Measurements from ENCODE around the gene C16orf78.

The C16orf78 gene

GRCh38 chr16:49419862-49420261, 46.3 kb downstream of the C16orf78 start:
- no peaks in the 10 kb centered on the region for H3K36me3 ChIP-seq (ENCODE audit: control insufficient read depth, insufficient read depth, low read length)
- H3K79me2 ChIP-seq: no peaks in the 10 kb centered on the region
- no peak overlapping the region for H3K4me2 ChIP-seq (ENCODE audit: low read length)
- no peak for TF ChIP-seq CTCF (IDR thresholded peaks at IDR 0.05)
- H3K9me3 ChIP-seq (ENCODE audit: control insufficient read depth, low read length): no peaks in the 10 kb centered on the region
- no peak overlapping the region for H3K4me3 ChIP-seq (ENCODE audit: low read depth, low read length)
- H3K27ac ChIP-seq: no peak overlapping the region
- no peak overlapping the region for H2AFZ ChIP-seq
- H3K27me3 ChIP-seq (ENCODE audit: control insufficient read depth, insufficient read depth, low read length): no peaks in the 10 kb centered on the region
- H3K9ac ChIP-seq: no peak overlapping the region
- H3K4me1 ChIP-seq: no peaks in the 10 kb centered on the region

GRCh38 chr16:49422896-49423295, 49.3 kb downstream of the C16orf78 start:
- H3K9me3 ChIP-seq (ENCODE audit: control insufficient read depth, low read length): no peaks in the 10 kb centered on the region
- no peaks in the 10 kb centered on the region for H3K27me3 ChIP-seq (ENCODE audit: control insufficient read depth, insufficient read depth, low read length)
- H3K36me3 ChIP-seq (ENCODE audit: control insufficient read depth, insufficient read depth, low read length): no peaks in the 10 kb centered on the region

GRCh38 chr16:49424961-49425360, 51.4 kb downstream of the C16orf78 start:
- Histone ChIP-seq H3K36me3 (ENCODE audit: control insufficient read depth, insufficient read depth, low read length) (no peaks in the 10 kb centered on the region), H3K27ac (no peak overlapping the region), H3K27me3 (ENCODE audit: control insufficient read depth, insufficient read depth, low read length) (peaks cover 3% of the 10 kb centered on the region), H3K9ac (no peak overlapping the region), H3K4me3 (ENCODE audit: low read depth, low read length) (no peak overlapping the region), H3K4me2 (ENCODE audit: low read length) (no peak overlapping the region), H3K4me1 (no peaks in the 10 kb centered on the region), H3K79me2 (no peaks in the 10 kb centered on the region), H2AFZ (no peak overlapping the region), H3K9me3 (ENCODE audit: control insufficient read depth, low read length) (no peaks in the 10 kb centered on the region)
- TF ChIP-seq CTCF (IDR thresholded peaks at IDR 0.05): no peak

More at GRCh38 chr16:49422896-49423295, 49.3 kb downstream of the C16orf78 start:
- Histone ChIP-seq H3K27ac (no peak overlapping the region), H2AFZ (no peak overlapping the region), H3K4me1 (no peaks in the 10 kb centered on the region), H3K79me2 (no peaks in the 10 kb centered on the region), H3K4me2 (ENCODE audit: low read length) (no peak overlapping the region), H3K4me3 (ENCODE audit: low read depth, low read length) (no peak overlapping the region), H3K9ac (no peak overlapping the region)
- no peak for TF ChIP-seq CTCF (IDR thresholded peaks at IDR 0.05)

- Histone ChIP-seq H3K27ac (no peak overlapping the region), H3K36me3 (ENCODE audit: control insufficient read depth, insufficient read depth, low read length) (no peaks in the 10 kb centered on the region), H3K9ac (no peak overlapping the region), H3K9me3 (ENCODE audit: control insufficient read depth, low read length) (no peaks in the 10 kb centered on the region), H3K79me2 (no peaks in the 10 kb centered on the region), H3K27me3 (ENCODE audit: control insufficient read depth, insufficient read depth, low read length) (peaks cover 3% of the 10 kb centered on the region), H3K4me3 (ENCODE audit: low read depth, low read length) (no peak overlapping the region), H3K4me1 (no peaks in the 10 kb centered on the region), H2AFZ (no peak overlapping the region), H3K4me2 (ENCODE audit: low read length) (no peak overlapping the region)
- no peak for TF ChIP-seq CTCF (IDR thresholded peaks at IDR 0.05)
Measured at GRCh38 chr16:49427771-49428170, 54.2 kb downstream of the C16orf78 start.

GRCh38 chr16:49428808-49429207, 55.2 kb downstream of the C16orf78 start:
- H3K79me2 ChIP-seq: no peaks in the 10 kb centered on the region
- H3K4me1 ChIP-seq: no peaks in the 10 kb centered on the region
- peaks cover 3% of the 10 kb centered on the region for H3K27me3 ChIP-seq (ENCODE audit: control insufficient read depth, insufficient read depth, low read length)
- no peak overlapping the region for H2AFZ ChIP-seq
- H3K4me3 ChIP-seq (ENCODE audit: low read depth, low read length): no peak overlapping the region
- no peak overlapping the region for H3K4me2 ChIP-seq (ENCODE audit: low read length)
- H3K9me3 ChIP-seq (ENCODE audit: control insufficient read depth, low read length): no peaks in the 10 kb centered on the region
- TF ChIP-seq CTCF (IDR thresholded peaks at IDR 0.05): no peak
- H3K9ac ChIP-seq: no peak overlapping the region
- no peak overlapping the region for H3K27ac ChIP-seq
- H3K36me3 ChIP-seq (ENCODE audit: control insufficient read depth, insufficient read depth, low read length): no peaks in the 10 kb centered on the region
